CD4-positive, alpha-beta memory T cell (primary cell): Measurements from ENCODE around the gene COA1. TPM values are rescaled to one million over a fixed set of nuclear protein-coding genes. Genes with fewer than 3 reads are reported as not detected.

Experiments used
- polyA plus RNA-seq, 2 donors: library from polyadenylated mRNA; unstranded; fragments of 300-500 nt; fragmentation: Illumina TruSeq; gene quantifications; one replicate each; pipeline ENCODE4 v1.2.3, GENCODE V29; 2021
- total RNA-seq, 2 experiments: library from RNA; stranded (reverse); gene quantifications; one replicate each; pipeline ENCODE4 v1.2.3, GENCODE V29; 2021

The COA1 gene
- total and polyA plus RNA-seq, 4 experiments from 2014 or later: 43.7 to 56.4 (median 52.6) TPM

Other genes starting within 250 kb of the COA1 start
- gene STK17A, start 146.4 kb downstream of the COA1 start, total RNA-seq: 100 to 1,000 TPM; 118 to 119 TPM
- 100 to 1,000 TPM; 139 to 168 TPM for gene STK17A, start 146.4 kb downstream of the COA1 start, polyA plus RNA-seq
- 10 to 100 TPM; 18.1 to 19.3 TPM for gene BLVRA, start 29.2 kb upstream of the COA1 start, total RNA-seq
- 100 to 1,000 TPM in 1 of 2 donors, 10 to 100 TPM in 1; 72.0 to 105 TPM for gene BLVRA, start 29.2 kb upstream of the COA1 start, polyA plus RNA-seq
- gene MRPS24, start 140.0 kb upstream of the COA1 start, total RNA-seq: 10 to 100 TPM; 52.2 to 52.7 TPM
- 100 to 1,000 TPM; 130 to 136 TPM for gene MRPS24, start 140.0 kb upstream of the COA1 start, polyA plus RNA-seq
- 10 to 100 TPM; 35.5 to 36.1 TPM for gene URGCP, start 177.1 kb upstream of the COA1 start, total RNA-seq
- gene URGCP, start 177.1 kb upstream of the COA1 start, polyA plus RNA-seq: 10 to 100 TPM; 17.1 to 28.9 TPM
- gene UBE2D4, start 196.9 kb upstream of the COA1 start, total RNA-seq: 10 to 100 TPM; 10.9 to 11.0 TPM
- gene UBE2D4, start 196.9 kb upstream of the COA1 start, polyA plus RNA-seq: 10 to 100 TPM; 16.5 to 21.9 TPM